ENCODE measurements around the gene ATF6.
A peak's percentile ranks its signal among the peaks of the same experiment; 100 is the strongest.
"Not testable (repeated sequence)": the region's sequence is repeated elsewhere in the genome, so short reads cannot be mapped to it uniquely, and the experiment has no call there.

Gene ATF6

GRCh38 chr1:161826478-161826877 lies 60.4 kb downstream of the ATF6 start:
- no peak for DNase-seq

- no peak for DNase-seq
Observed at GRCh38 chr1:161827786-161828185, 61.7 kb downstream of the ATF6 start.

- not testable (repeated sequence) for DNase-seq
Observed at GRCh38 chr1:161832299-161832907, 66.3 kb downstream of the ATF6 start.

DNA sequence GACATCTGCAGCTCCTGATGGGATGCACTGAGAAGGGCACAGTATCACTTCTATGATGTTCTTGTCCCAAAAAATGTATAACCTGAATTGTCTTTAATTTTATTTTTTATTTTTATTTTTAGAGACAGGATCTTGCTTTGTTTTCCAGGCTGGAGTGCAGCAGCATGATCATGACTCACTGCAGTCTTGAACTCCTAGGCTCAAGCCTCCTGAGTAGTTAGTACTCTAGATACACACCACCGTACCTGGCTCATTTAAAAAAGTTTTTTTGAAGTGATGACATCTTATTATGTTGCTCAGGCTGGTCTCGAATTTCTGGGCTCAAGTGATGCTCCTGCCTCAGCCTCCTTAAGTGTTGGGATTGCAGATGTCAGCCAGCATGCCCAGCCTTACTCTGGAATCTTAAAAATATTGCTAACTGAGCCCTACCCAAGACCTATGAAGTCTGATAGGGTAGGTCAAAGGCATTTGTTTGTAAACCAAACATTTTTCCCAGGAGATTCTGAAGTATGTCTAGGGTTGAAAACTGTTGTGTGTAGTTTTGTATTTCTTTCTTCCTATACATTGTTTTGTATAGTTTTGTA lies 68.9 kb downstream of the ATF6 start:
- DNase-seq, result no peak

GRCh38 chr1:161836018-161836417 lies 69.9 kb downstream of the ATF6 start:
- DNase-seq, result no peak

GRCh38 chr1:161838362-161838761 lies 72.2 kb downstream of the ATF6 start:
- DNase-seq, result peak in 16 of 51 donors; percentile 2 to 35 (median 11)

- DNase-seq, result no peak
Observed at GRCh38 chr1:161838885-161839284, 72.8 kb downstream of the ATF6 start.

DNA sequence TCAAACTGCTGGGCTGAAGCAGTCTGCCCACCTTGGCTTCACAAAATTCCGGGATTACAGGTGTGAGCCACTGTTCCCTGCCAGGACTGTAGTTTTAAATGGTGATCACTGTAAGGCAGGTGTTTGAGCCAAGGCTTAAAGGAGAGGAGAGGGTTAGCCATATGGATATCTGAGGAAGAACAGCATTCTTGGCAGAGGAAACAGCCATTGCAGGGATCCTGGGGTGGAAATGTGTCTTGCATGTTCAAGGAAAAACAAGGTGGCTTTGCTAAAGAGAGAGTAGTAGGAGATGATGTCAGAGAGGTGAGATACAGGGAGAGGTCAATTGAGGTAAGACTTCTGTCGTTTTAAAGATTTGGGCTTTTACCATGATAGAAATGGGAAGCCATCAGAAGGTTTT lies 73.5 kb downstream of the ATF6 start:
- no peak for DNase-seq

DNA sequence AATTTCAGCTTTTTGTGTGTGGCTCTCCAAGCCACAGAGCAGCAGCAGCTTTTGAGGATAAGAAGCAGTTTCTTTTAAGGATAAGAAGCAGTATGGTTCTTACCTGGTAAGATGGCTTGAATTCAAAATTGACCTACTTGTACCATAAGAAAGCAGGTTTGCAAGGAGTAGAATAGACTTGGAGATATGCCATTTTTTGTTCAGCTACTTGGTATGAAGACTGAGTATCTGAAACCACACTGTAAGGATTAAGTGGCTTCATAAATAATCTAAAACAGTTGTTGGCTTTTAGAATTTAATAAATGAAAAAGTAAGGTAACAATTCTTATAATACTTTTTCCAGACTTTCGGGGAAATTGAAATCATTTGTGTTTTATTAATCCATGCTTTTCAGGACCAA lies 74.2 kb downstream of the ATF6 start:
- DNase-seq, result no peak

DNA sequence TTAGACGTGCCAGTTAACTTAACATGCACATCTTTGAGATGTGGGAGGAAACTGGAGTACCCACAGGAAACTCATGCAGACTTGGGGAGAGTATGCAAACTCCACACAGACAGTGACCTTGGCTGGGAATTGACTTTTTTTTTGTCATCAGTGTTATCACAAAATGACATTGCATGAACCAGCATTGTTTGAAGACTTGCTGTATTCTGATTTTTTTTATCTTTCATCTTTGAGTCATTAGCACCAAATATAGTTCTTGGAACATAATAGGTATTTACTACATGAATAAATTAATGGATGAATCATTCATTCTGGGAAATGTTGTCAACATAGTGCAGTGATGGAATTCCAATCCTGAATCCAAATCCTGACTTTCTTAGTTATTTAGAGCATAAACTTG lies 77.0 kb downstream of the ATF6 start:
- DNase-seq, result no peak

GRCh38 chr1:161844696-161845095 lies 78.6 kb downstream of the ATF6 start:
- DNase-seq, result no peak

DNA sequence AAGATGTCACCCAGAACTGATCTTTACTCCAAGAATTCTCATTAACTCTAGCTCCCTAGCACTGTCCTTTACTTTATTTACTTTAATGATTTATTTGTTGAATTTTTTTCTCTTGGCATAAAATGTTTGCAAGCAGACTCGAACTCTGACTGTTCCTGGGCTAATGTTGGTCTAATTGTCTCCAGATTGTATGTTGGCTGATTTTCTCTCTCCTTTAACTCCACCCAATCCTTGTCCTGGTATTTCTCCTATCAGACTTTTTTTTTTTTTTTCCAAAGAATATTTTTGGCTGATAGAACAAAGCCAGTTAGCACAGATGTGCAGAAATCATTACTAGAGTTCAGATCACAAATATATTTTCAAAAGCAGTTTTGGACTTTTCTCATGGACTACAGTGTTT lies 82.6 kb downstream of the ATF6 start:
- no peak for DNase-seq

DNA sequence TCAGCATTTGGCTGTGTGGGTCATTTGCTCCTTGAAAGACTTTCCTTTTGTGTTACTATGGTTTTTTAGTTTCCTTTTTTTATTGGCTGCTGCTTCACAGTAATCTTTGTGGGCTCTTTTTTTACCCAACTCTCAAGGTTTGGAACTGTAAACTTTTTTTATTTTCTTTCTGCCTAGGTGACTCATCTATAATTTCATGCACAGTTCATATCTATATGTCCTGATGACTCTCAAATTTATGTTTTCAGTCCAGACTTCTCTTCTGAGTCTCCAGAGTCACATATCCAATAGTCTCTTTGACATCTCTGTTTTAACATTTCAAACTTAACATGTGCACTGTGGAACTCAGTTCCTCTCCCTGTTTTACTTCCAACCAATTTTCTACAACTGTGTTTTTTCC lies 83.4 kb downstream of the ATF6 start:
- no peak for DNase-seq

- no peak for DNase-seq
Observed at GRCh38 chr1:161855260-161855659, 89.1 kb downstream of the ATF6 start.

- DNase-seq, result no peak
Observed at GRCh38 chr1:161858271-161858670, 92.2 kb downstream of the ATF6 start.

- DNase-seq, result no peak
Observed at GRCh38 chr1:161863549-161863948, 97.4 kb downstream of the ATF6 start.

DNA sequence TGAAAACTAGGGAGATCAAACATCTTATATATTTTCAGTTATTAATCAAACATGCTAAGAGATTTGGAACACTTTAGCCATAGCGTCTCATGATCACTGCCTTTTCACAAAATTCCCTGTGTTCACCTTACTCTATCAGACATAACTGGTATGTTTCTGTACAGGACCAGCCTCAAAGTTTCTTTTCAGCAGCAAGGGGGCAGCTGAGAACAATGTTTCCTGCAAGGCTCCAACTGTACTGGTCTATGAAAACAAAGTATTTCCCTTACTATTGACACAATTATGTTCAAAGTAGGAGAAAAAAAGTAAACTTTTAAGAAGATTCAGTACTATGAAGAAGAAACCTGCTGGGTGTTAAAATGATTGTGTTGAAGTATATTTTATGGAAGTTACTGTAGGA lies 98.5 kb downstream of the ATF6 start:
- DNase-seq, result peak in 10 of 51 donors; percentile 0 to 26 (median 4)

GRCh38 chr1:161866241-161866640 lies 100.1 kb downstream of the ATF6 start:
- DNase-seq, result no peak

GRCh38 chr1:161868832-161869231 lies 102.7 kb downstream of the ATF6 start:
- no peak for DNase-seq

GRCh38 chr1:161869291-161869690 lies 103.2 kb downstream of the ATF6 start:
- DNase-seq, result no peak

DNA sequence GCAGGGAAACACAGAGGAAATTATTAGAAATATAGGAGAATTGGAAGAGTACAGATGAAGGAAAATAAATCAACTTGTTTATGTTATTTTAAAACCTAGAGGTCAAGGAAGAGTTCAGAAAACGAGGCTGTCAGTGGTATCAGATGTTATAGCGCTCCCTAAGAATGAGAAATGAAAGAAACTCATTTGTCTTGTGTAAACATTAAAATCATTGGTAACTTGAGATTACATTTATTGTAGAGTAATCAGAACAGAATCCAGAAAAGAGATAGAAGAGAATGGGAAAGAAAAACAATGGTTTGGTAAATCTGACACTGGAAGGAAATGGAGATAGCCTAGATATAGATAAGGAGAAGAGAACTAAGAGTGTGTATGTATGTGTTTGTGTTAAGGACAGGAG lies 106.4 kb downstream of the ATF6 start:
- no peak for DNase-seq

DNA sequence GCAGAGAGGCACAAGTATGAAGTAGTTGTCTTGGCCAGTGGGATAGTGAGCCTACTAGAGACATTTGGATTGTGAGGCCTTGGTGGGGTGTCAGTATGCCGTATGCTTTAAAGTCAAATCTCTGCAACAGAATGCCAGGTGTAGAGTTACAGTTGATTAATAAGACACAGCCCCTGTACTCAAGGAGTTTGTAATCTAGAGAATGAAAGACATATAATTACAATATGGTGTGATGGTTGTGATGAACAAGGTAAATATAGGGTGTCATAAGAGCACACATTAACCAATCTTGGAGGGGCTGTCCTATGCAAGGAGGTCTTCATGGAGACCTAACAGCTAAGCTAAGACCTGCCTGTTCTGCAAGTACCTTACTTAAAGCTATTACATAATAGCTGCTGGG lies 113.1 kb downstream of the ATF6 start:
- DNase-seq, result no peak

DNA sequence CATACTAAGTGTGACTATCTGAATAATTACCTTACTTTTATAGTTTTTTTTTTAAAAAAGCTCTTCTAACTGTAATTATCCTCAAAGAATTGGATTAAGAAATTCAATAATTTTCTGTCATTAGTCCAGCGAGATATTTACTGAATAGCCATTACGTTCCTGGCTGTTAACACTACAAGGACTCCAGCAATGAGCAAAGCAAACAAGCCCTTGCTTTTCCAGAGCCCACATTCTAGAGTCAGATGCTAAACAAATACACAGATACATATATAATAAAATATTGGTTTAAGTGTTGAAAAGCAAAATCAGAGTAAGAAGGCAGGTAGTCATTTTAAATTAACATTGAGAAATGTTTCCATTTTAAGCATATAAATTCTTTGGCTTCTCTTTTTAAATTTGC lies 118.4 kb downstream of the ATF6 start:
- DNase-seq, result no peak

- DNase-seq, result no peak
Observed at GRCh38 chr1:161885003-161885402, 118.9 kb downstream of the ATF6 start.

All from hypothalamus (tissue), 51 donors.